ENCODE data around the gene ERCC1.
"Not testable (repeated sequence)": the region's sequence is repeated elsewhere in the genome, so short reads cannot be mapped to it uniquely, and the experiment has no call there.

The ERCC1 gene

DNA sequence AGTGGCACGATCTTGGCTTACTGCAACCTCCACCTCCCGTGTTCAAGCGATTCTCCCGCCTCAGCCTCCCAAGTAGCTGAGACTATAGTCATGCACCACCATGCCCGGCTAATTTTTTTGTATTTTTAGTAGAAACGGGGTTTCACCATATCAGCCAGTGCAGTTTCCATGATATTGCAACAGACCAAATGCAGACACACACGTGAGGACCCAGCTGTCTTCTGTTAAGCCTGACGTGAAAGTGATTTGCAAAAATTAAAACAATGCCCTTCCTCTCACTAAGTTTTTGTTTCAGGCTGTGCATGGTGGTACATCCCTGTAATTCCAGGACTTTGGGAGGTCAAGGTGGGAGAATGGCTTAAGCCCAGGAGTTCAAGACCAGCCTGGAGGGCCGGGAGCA is 7.3 kb upstream of the ERCC1 start:
- DNase-seq (ENCODE audit: low read depth in 2 of 2, low spot score in 1 of 2) = not testable (repeated sequence)

- not testable (repeated sequence) for DNase-seq (ENCODE audit: low read depth in 2 of 2, low spot score in 1 of 2)
Measured at GRCh38 chr19:45429896-45430295, 6.2 kb upstream of the ERCC1 start.

- DNase-seq (ENCODE audit: low read depth in 2 of 2, low spot score in 1 of 2) = no peak
Measured at GRCh38 chr19:45428384-45429231, 4.9 kb upstream of the ERCC1 start.

DNA sequence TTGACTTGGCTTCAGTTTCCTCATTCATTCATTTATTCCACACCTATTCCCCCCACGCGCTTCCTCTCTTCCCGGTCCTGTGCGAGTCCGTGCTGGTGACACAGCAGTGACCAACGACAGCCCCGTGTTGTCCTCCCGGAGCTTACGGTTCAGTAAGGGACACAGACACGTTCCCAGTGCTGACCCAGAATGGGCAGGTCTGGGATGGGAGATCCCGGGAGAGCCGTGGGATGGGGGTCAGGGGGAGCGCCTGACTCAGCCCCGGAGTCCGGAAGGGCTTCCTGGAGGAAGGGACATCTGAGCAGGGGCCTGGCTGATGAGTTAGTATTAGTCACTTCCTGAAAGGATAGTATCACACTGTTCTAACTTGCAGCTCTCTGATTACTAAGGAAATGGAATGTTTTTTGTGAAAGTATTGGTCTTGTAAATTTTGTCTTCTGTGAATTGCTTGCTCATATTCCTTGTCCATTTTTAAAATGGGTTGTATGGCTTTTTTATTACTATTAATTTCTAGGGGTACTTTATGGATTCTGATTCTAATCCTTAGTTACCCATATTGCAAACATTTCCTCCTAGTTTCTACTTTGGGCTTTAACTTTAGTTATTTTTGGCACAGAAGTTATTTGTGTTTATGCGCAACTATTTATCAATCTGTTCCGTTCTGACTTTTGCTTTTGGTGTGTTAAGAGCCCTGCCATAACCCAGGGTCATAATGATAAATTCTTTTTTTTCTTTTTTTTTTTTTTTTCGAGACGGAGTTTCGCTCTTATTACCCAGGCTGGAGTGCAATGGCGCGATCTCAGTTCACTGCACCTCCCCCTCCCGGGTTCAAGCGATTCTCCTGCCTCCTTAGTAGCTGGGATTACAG is 708 bp upstream of the ERCC1 start:
- DNase-seq (ENCODE audit: low read depth in 2 of 2, low spot score in 1 of 2) = no peak

DNA sequence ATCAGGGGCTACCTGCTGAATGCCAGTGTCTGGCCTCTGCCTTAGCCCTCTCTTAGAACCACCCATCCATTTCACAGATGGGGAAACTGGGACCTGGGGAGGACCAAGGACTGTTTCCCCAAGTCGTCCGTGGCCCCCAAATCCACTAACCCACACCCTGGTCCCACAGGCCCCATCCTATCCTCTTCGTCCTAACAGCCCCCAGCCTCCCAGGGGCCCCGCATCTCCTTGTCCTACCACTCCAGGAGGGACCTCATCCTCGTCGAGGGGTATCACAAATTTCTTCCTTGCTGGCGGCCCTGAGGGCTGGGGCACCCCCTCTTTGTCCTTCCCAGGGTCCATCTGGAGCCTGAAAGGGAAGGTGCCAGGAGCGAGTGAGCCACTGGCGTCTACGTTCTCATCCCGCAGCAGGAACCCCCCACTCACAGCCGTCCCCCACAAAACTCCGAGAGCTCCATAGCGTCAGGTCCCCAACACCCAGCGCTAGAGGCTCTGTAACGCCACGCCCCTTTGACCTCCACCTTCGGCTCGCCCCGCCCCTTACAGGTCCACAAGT is 606 bp downstream of the ERCC1 start:
- DNase-seq (ENCODE audit: low read depth in 2 of 2, low spot score in 1 of 2) = peak in 1 of 2 donors; percentile 68

GRCh38 chr19:45421947-45422498 is 1.7 kb downstream of the ERCC1 start:
- DNase-seq (ENCODE audit: low read depth in 2 of 2, low spot score in 1 of 2) = no peak

DNA sequence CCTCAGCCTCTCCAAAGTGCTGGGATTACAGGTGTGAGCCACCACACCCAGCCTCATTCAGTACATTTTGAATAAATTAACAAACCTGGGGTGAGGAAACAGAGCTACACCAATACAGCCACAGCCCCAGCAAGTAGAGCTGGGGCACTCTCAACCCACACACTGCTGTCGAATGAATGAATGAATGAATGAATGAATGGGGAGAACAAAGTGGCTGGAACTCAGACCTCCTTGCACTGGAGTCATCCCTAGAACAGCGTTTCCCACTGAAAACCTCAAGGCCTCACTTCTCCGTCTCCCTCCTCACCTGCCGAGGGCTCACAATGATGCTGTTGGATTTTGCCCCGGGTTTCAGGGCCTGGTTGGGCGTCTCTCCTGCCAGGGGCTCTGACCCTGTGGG is 2.8 kb downstream of the ERCC1 start:
- DNase-seq (ENCODE audit: low read depth in 2 of 2, low spot score in 1 of 2) = no peak

GRCh38 chr19:45420356-45420755 is 3.4 kb downstream of the ERCC1 start:
- no peak for DNase-seq (ENCODE audit: low read depth in 2 of 2, low spot score in 1 of 2)

- DNase-seq (ENCODE audit: low read depth in 2 of 2, low spot score in 1 of 2) = no peak
Measured at GRCh38 chr19:45419895-45420294, 3.8 kb downstream of the ERCC1 start.

DNA sequence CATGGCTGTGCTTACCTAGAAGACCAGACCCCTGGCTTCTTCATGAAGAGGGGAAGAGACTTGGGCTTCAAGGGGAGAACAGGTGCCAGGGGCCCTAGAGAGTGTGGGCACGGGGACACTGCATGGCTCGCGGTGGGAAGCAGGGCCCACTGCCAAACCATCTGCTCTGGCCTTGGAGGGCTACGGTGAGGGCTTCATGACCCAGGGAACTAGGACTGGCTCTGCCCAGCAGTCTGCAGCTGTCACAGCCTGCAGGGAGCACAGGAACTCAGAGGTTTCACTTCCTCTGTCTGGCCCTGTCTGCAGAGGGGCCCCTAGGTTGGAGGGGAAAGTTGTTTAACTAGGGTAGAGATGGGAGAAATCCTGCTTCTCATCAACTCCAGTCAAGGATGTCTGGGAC is 4.3 kb downstream of the ERCC1 start:
- no peak for DNase-seq (ENCODE audit: low read depth in 2 of 2, low spot score in 1 of 2)

GRCh38 chr19:45418802-45419201 is 4.9 kb downstream of the ERCC1 start:
- no peak for DNase-seq (ENCODE audit: low read depth in 2 of 2, low spot score in 1 of 2)

DNA sequence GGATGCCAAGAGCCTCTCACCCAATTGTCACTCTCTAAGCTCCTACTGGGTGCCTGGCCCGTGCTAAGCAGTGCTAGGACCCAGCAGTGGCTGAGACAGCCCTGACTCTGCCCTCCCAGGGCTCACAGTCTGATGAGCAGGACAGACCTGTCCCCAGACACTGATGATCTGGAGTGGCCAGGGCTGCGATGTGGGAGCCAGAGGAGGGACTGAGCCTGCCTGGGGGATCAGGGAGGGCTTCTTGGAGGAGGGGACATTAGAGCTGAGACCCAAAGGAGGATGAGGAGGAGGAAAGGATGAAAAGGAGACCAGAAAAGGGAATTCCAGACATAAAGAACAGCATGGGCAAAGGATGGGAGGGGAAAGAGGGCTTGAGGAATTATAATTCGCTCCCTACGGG is 6.6 kb downstream of the ERCC1 start:
- DNase-seq (ENCODE audit: low read depth in 2 of 2, low spot score in 1 of 2) = no peak

DNA sequence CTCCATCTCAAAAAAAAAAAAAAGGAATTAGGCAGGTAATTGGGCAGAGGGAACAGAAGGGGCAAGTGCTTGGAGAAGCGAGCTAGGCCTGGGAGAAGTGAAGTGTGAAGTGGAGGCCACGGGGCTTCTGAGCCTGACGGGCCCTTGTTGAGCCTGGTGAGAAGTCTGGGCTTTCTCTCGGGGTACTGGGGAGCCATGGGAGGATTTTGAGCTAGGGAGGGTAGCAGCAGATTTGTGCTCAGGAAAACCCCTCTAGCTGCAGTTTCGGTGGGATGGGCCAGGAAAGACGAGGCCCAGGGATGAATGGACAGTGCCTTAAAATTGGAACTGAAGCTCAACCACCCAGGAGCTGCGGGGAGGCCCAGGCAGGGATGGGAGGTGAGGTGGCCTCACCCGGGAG is 9.2 kb downstream of the ERCC1 start:
- no peak for DNase-seq (ENCODE audit: low read depth in 2 of 2, low spot score in 1 of 2)

DNA sequence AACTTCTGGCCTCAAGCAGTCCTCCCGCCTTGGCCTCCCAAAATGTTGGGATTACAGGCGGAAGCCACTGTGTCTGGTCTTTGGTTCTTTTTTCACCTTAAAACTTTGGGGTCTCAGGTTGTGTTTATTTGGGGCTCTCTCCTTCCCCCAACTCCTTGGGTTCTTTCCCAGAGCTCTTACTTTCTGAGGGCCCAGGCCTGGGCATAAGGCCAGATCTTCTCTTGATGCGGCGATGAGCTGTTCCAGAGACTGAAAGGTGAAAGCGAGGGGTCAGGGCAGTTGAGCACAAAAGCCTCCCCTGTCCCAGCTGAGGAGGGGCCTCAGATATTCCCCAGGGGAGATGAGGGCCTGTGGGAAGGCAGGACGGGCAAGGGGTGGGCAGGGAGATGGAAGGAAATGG is 10.2 kb downstream of the ERCC1 start:
- DNase-seq (ENCODE audit: low read depth in 2 of 2, low spot score in 1 of 2) = no peak

GRCh38 chr19:45410330-45410729 is 13.4 kb downstream of the ERCC1 start:
- not testable (repeated sequence) for DNase-seq (ENCODE audit: low read depth in 2 of 2, low spot score in 1 of 2)

GRCh38 chr19:45409557-45409920 is 14.2 kb downstream of the ERCC1 start:
- no peak for DNase-seq (ENCODE audit: low read depth in 2 of 2, low spot score in 1 of 2)

DNA sequence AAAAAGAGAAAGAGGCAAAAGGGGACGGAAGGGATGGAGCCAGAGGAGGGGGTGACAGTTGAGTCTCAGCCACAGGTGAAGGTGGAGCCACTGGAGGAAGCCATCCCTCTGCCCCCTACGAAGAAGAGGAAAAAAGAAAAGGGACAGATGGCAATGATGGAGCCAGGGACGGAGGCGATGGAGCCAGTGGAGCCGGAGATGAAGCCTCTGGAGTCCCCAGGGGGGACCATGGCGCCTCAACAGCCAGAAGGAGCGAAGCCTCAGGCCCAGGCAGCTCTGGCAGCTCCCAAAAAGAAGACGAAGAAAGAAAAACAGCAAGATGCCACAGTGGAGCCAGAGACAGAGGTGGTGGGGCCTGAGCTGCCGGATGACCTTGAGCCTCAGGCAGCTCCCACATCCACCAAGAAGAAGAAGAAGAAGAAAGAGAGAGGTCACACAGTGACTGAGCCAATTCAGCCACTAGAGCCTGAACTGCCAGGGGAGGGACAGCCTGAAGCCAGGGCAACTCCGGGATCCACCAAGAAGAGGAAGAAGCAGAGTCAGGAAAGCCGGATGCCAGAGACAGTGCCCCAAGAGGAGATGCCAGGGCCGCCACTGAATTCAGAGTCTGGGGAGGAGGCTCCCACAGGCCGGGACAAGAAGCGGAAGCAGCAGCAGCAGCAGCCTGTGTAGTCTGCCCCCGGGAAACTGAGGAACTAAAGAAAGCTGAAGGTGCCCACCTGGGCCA is 14.7 kb downstream of the ERCC1 start:
- no peak for DNase-seq (ENCODE audit: low read depth in 2 of 2, low spot score in 1 of 2)

DNA sequence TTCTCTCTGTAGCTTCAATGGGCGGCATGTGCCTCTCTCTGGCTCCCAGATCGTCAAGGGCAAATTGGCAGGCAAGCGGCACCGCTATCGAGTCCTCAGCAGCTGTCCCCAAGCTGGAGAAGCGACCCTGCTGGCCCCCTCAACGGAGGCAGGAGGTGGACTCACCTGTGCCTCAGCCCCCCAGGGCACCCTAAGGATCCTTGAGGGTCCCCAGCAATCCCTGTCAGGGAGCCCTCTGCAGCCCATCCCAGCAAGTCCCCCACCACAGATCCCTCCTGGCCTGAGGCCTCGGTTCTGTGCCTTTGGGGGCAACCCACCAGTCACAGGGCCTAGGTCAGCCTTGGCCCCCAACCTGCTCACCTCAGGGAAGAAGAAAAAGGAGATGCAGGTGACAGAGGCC is 15.6 kb downstream of the ERCC1 start:
- DNase-seq (ENCODE audit: low read depth in 2 of 2, low spot score in 1 of 2) = no peak

GRCh38 chr19:45407585-45407984 is 16.1 kb downstream of the ERCC1 start:
- DNase-seq (ENCODE audit: low read depth in 2 of 2, low spot score in 1 of 2) = not testable (repeated sequence)

- DNase-seq (ENCODE audit: low read depth in 2 of 2, low spot score in 1 of 2) = no peak
Measured at GRCh38 chr19:45407091-45407375, 16.7 kb downstream of the ERCC1 start.

Measured in stimulated activated CD8-positive, alpha-beta memory T cell treated with anti-CD3 and anti-CD28 coated beads, Interleukin-4, amount 100 ng/mL, for 1 hour (primary cell).